ENCODE measurements around the gene CA10. TPM values are rescaled to one million over a fixed set of nuclear protein-coding genes. Genes with fewer than 3 reads are reported as not detected.

Gene CA10
- total RNA-seq, 1 donor = not detected

GRCh38 chr17:51933647-51934046 lies 224.9 kb downstream of the CA10 start:
- Histone ChIP-seq H4K20me1 (ENCODE audit: insufficient read depth, low read length) (no peaks in the 10 kb centered on the region), H3K4me1 (ENCODE audit: insufficient read depth, low read length) (no peaks in the 10 kb centered on the region), H3K4me2 (ENCODE audit: insufficient read depth, low read length) (no peak overlapping the region), H2AFZ (ENCODE audit: low read length) (no peak overlapping the region), H3K36me3 (ENCODE audit: insufficient read depth, low read length) (no peaks in the 10 kb centered on the region), H3K79me2 (ENCODE audit: insufficient read depth, low read length) (no peaks in the 10 kb centered on the region), H3K4me3 (ENCODE audit: insufficient read depth, low read length) (no peak overlapping the region), H3K27ac (ENCODE audit: low read depth, low read length) (no peak overlapping the region), H3K9me3 (ENCODE audit: low read depth, low read length) (no peaks in the 10 kb centered on the region), H3K27me3 (ENCODE audit: insufficient read depth, low read length) (no peaks in the 10 kb centered on the region)
- no peak for TF ChIP-seq CTCF (IDR thresholded peaks at IDR 0.05; ENCODE audit: extremely low read depth, low read depth, low read length)
- DNase-seq (ENCODE audit: insufficient read length, low spot score, missing footprints) = no peak

- Histone ChIP-seq H3K27ac (ENCODE audit: low read depth, low read length) (no peak overlapping the region), H2AFZ (ENCODE audit: low read length) (no peak overlapping the region), H3K36me3 (ENCODE audit: insufficient read depth, low read length) (no peaks in the 10 kb centered on the region), H3K9me3 (ENCODE audit: low read depth, low read length) (no peaks in the 10 kb centered on the region), H3K4me2 (ENCODE audit: insufficient read depth, low read length) (no peak overlapping the region), H4K20me1 (ENCODE audit: insufficient read depth, low read length) (no peaks in the 10 kb centered on the region), H3K4me1 (ENCODE audit: insufficient read depth, low read length) (no peaks in the 10 kb centered on the region), H3K27me3 (ENCODE audit: insufficient read depth, low read length) (no peaks in the 10 kb centered on the region), H3K79me2 (ENCODE audit: insufficient read depth, low read length) (no peaks in the 10 kb centered on the region), H3K4me3 (ENCODE audit: insufficient read depth, low read length) (no peak overlapping the region)
- TF ChIP-seq CTCF (IDR thresholded peaks at IDR 0.05; ENCODE audit: extremely low read depth, low read depth, low read length) = no peak
- DNase-seq (ENCODE audit: insufficient read length, low spot score, missing footprints) = no peak
Measured at GRCh38 chr17:51926448-51926847, 232.1 kb downstream of the CA10 start.

- no peaks in the 10 kb centered on the region for H3K27me3 ChIP-seq (ENCODE audit: insufficient read depth, low read length)
- TF ChIP-seq CTCF (IDR thresholded peaks at IDR 0.05; ENCODE audit: extremely low read depth, low read depth, low read length) = no peak
- H3K4me3 ChIP-seq (ENCODE audit: insufficient read depth, low read length) = no peak overlapping the region
- no peaks in the 10 kb centered on the region for H3K4me1 ChIP-seq (ENCODE audit: insufficient read depth, low read length)
- no peak overlapping the region for H2AFZ ChIP-seq (ENCODE audit: low read length)
- no peaks in the 10 kb centered on the region for H3K9me3 ChIP-seq (ENCODE audit: low read depth, low read length)
- no peaks in the 10 kb centered on the region for H4K20me1 ChIP-seq (ENCODE audit: insufficient read depth, low read length)
- no peak for DNase-seq (ENCODE audit: insufficient read length, low spot score, missing footprints)
- no peak overlapping the region for H3K27ac ChIP-seq (ENCODE audit: low read depth, low read length)
- no peaks in the 10 kb centered on the region for H3K36me3 ChIP-seq (ENCODE audit: insufficient read depth, low read length)
- H3K4me2 ChIP-seq (ENCODE audit: insufficient read depth, low read length) = no peak overlapping the region
- no peaks in the 10 kb centered on the region for H3K79me2 ChIP-seq (ENCODE audit: insufficient read depth, low read length)
Measured at GRCh38 chr17:51921500-51921899, 237.0 kb downstream of the CA10 start.

DNA sequence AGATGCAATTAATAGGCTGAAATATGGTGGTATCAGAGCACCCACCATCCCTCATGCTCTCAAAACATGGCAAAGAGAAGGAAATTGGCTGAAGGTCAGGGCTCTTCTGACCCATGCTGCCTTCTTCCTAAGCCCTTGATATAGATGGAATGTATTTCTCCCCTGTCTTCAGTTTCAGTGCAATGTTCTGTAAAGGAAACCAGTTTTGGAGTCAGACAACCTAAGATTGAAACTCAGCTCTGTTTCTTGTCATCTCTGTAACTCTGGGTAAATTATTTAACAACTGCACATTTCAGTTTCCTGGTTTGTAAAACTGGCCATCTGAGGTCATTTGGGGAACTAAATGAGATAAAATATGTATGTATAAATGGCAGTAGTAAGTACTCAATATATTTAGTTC lies 243.9 kb downstream of the CA10 start:
- Histone ChIP-seq H3K79me2 (ENCODE audit: insufficient read depth, low read length) (no peaks in the 10 kb centered on the region), H2AFZ (ENCODE audit: low read length) (no peak overlapping the region), H3K36me3 (ENCODE audit: insufficient read depth, low read length) (no peaks in the 10 kb centered on the region), H3K4me3 (ENCODE audit: insufficient read depth, low read length) (no peak overlapping the region), H3K4me2 (ENCODE audit: insufficient read depth, low read length) (no peak overlapping the region), H3K27ac (ENCODE audit: low read depth, low read length) (no peak overlapping the region), H3K9me3 (ENCODE audit: low read depth, low read length) (no peaks in the 10 kb centered on the region), H3K4me1 (ENCODE audit: insufficient read depth, low read length) (no peaks in the 10 kb centered on the region), H4K20me1 (ENCODE audit: insufficient read depth, low read length) (no peaks in the 10 kb centered on the region), H3K27me3 (ENCODE audit: insufficient read depth, low read length) (no peaks in the 10 kb centered on the region)
- TF ChIP-seq CTCF (IDR thresholded peaks at IDR 0.05; ENCODE audit: extremely low read depth, low read depth, low read length) = no peak
- DNase-seq (ENCODE audit: insufficient read length, low spot score, missing footprints) = no peak
